Umbilical cord (tissue), 2 donors: ENCODE measurements around the gene PLA1A. TPM values are rescaled to one million over a fixed set of nuclear protein-coding genes. Genes with fewer than 3 reads are reported as not detected.
A peak's percentile ranks its signal among the peaks of the same experiment; 100 is the strongest.

Experiments used
- DNase-seq: peaks from one replicate; pipeline ENCODE4 v3.0.0-alpha.2; 2015; ENCODE audit warnings: low spot score
- total RNA-seq: library from RNA; depleted of rRNA; stranded (reverse); fragments of >200 nt; gene quantifications from one replicate; pipeline ENCODE4 v1.2.3, GENCODE V29; 2014; ENCODE audit warnings: low replicate concordance; ENCODE audit not compliant: insufficient read depth

Gene PLA1A
- total RNA-seq, 1 donor from 2014 or later: not detected

DNA sequence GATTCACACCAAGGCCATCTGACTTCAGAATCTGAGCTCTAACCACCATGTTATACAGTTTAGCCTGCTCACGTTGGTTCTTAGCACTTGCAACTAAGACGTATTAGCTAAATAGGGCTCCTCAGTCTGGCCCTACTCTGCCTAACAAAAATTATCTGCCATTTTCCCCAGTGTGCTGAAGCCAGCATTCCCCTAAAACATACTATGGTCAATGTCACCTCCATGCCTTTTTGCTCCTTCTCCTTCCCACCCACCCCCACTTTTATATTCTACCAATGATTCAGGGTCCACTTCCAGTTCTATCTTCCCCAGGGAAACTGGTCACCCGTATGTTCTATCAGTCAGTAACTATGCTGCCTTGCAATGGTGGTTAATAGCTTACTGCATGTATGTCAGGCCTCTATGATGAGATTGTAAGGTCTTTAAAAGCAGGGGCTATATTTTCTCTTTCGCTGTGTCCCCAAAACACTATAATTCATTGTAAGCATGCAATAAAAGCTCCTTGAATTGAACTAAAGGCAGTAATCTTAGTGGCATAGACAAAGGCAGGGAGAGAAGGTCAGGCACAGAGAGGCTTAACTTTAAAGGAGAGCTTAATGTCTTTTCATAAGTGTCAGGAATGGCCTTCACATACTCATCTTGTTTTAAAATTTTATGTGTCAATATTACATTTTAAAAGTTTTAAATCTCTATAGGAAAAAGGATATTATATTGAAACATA lies 39.4 kb downstream of the PLA1A start:
- no peak for DNase-seq

DNA sequence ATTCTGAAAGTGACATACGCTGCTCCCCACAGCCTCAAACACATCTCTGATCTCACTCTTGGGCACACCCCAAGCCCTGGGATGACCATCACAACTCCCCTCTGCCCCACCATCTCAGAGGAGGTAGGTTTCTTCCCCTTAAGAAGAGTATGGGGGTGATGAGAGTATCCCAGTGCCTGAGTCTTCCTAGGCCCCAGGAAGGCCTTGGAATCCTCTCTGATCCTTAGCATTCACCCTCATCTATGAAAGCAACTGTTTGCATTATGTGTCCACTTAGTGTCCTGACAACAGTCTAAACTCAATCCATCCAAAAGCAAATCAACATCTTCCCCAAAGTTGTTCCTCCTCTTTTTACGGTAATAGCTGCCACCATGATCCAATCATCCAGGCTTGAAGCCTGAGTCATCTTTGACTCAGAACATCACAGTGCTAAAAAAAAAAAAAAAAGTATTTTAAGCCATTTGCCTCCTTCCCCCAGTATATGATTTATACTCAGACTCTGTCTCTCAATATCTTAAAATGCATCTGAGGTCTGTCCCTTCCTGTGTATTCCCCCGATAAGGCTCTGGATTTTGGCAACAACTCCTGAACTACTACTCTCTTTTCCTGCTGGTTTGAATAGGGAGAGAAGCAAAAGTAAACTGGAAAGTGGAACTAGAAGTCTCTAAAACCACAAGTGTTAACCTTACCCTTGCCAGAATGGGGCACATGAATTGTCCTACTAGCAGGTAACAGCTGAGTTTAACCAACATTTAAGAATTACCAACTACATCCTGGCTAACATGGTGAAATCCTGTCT lies 40.2 kb downstream of the PLA1A start:
- DNase-seq: peak; percentile 68

DNA sequence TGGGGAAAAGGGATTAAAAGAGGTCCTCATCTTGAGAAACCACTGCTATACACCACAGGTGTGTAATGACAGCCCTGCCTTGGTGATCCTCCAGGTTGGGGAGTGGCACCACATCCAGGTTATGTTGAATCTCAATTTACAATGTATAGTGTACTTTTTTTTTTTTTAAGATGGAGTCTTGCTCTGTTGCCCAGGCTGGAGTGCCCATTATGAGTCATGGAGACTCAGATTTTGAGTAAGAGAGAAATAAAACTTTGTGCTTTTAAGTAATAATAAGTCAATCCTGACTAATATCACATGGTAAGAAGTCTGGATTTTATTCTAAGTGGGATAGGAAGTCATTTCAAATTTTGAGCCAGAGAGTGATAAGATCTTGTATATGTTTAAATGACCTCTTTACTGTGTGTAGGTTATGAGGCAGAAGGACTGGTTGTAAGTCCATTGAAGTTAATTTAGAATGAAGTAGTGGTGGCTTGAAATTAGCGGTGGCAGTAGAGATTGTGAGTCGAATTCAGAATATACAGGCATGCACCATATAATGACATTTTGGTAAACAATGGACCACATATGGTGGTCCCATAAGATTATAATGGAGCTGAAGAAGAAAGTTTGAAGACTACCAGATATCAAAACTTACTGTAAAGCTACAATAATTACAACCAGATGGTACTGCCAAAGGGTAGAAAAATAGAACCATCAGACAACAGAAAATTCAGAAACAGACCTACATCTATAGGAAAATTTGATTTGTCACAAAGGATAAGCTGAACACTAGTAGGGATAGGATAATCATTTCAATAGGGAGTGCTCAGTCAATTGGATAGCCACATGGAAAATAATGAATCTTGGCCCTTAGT lies 42.0 kb downstream of the PLA1A start:
- DNase-seq: no peak

DNA sequence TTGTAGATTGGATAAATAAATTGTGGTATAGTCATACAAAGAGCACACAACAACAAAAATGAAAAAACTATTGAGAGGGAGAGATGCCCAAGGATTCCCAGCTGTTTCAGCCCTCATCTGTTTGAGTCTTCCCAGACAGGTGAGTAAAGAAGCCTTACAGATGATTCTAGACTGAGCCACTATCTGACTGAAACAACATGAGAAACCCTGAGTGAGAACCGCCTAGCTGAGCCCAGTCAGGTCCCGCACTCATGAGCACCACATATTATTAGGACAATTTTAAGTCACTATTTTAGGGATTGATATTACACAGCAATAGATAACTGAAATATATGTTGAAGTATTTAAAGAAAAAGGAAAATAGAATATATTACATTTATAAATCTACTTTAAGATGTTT lies 43.7 kb downstream of the PLA1A start:
- DNase-seq: no peak

DNA sequence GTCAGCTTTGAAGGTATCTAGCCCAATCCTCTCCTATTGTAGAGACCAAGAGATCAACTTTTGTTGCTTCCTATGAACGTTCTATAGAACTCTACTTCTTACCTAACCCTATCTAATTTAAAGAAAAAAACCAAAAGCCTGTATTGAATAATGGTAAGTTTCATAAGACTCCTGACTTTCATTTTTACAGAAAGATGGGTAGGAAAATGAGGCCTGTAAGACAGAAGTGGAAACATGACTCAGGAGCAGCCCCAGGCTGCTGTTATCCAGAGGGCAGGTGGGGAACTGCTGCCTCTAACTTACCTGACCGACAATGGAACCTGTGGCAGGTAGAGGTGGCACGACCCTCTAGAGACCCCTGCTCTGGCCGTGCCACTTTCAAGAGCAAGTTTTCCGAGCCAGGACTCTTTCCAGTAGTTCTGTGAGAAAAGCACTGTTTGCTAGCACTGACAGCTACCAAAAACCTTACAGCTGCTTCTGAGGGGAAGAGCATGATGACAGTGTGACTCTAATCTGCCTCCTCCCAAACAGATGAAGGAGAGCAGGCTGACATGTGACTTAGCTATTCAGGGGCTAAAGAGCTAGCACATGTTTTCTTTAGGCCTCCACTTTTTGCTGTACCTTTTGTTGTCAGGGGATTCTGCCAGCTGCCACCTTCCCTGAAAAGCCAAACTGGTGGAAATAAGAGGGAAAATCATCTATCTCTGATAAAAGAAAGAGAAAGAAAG lies 45.2 kb downstream of the PLA1A start:
- peak; percentile 55 for DNase-seq

DNA sequence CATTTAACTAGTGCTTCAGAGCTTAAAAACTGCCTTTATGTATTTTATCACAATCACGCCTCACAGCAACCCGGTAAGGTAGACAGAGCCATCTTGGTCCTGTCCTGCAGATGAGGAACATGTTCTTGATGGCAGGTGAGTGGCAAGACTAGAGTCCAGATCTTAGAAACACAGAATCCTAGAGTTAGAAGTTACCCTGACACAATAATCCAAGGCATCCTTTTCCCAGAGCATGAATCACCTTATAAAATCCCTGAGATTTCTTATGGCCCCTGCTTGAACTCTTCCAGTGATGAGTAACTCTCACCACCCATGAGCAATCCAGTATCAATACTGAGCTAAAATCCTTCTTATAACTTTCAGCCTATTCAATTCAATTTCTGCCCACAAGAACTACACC lies 45.8 kb downstream of the PLA1A start:
- peak; percentile 71 for DNase-seq

DNA sequence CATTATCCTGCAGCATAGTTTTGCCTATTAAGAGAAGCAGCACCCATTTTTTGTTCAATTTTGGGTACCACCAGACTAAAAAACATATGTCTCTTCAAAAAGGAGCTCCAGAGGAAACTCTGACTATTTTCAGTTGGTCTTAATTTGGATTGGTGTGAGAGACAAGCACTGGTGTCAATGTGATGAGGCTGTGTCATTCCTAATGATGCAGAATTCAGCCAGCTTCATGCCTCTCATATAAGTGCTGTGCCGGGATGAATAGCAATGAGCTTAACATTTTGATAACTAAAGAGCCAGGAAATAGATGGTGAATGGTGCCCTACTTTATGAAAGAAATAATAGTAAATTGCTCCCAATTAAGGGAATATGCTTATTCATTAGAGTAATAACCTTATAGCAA lies 46.8 kb downstream of the PLA1A start:
- no peak for DNase-seq

DNA sequence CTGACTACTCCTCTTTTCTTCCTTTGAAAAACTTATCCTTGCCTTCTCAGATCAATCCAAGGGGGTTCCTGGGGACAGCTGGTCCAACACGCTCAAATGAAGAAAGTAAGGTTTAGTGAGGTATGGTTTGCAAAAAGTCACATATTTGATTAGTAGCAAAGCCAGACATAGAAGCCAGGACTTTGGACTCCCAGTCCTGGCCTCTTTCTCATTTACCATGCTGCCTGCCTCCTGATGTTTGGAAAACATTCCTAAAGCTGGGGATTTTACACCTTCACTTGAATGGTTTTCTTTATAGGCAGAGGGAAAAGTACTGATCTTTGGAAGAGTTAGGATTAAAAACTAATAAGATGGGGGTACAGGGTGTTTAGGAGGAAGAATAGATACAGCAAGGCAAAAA lies 48.1 kb downstream of the PLA1A start:
- DNase-seq: no peak

DNA sequence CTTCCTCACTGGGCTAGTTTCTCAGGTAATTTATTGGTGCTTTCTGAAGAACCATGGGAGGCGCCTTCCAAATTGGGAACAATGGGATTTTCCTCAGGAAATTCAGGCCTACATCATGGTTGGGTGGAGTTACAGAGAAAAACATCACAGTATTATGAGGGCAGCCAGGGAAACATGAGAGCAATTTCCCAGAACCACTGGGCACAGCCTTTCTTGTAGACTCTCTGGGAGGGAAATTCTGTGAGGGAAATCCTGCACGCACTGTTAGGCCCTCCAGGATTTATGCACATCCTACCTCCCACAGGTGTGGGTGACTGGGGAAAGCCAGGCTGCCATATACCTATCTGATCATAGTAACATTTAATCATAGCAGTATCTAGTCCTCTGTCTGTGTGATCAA lies 49.5 kb downstream of the PLA1A start:
- DNase-seq: peak; percentile 63

DNA sequence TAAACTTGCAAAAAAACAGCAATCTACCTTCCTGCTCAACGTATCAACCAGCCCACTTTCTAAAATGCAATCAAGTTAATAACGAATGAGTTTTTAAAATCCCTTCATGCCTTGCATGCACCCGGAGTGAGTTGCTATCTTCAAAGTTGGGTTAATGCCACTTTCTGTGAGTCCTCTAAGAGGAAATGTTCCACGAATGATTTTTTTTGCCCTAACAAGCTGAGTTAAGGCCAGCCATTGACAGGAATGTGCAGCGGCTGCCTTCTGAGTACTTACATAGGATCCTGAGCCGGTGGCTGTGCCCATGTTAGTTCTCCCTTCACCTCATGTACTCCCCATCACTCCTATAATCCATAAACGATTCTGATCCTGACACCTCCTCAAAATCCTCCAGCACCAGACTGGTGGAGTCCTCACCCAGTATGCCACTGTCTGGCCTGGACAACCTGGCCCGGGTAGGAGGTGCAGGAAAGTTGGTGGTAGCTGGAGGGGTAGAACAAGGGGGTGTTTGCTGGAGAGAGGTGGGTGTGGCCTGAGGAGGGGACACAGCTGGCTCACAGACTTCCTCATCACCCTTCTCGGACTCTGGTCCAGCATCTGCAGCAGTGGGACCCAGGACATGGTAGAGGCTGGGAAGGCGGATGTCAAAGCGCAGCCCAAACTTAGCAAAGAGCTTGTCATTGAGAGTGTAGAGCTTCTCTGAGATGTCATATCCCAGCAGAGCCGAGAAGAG lies 50.3 kb downstream of the PLA1A start:
- DNase-seq: peak; percentile 87

DNA sequence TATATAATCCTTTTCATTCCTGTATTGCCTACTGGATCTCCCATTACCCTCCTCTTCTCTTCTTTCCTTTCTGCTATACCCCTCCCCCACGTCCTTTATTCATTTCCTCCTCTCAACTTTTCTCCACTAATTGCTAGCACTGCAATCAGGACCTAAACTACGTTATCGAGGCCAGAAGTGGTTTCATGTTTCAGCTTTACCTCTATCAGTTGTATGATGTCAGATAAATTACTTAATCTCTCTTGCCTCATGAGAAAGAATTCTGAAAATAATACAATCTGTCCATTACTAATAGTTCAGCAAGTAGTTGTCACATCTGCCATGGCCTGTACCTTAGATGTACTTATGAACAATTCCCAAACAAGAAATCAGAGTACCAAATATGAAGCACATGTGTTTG lies 52.1 kb downstream of the PLA1A start:
- DNase-seq: no peak

DNA sequence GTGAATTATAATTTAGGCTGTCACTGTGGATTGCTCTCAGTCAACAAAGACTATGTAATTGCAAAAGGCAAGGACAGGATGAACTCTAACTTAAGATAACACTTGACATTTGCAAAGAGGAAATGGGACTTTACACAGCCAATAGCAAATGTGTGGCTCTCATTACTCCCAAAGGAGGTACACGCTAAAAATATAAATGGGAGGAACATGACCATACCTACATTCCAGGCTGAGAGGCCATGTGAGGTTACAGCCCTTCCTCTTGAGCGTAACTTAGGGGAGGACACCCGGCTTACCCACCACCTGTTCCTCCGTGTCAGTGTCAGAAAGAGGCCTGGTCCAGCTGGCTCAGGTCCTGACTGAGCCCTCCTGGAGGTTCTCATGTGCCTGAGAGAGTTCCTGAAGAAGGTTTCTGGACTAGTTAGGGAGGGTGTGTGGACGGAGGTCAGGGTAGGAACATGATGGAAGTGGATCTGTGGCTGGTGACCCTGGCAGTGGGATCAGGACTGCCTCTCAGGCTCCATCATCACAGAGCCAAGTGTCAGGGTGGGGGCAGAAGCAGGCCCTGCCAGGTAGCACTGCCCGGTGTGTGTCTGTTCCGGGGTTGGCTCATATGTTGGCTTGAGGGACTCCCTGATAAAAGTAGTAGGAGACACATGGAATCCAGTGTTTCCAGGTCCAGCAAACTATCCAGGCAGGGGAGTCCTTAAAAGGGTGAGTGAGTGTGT lies 54.8 kb downstream of the PLA1A start:
- no peak for DNase-seq

DNA sequence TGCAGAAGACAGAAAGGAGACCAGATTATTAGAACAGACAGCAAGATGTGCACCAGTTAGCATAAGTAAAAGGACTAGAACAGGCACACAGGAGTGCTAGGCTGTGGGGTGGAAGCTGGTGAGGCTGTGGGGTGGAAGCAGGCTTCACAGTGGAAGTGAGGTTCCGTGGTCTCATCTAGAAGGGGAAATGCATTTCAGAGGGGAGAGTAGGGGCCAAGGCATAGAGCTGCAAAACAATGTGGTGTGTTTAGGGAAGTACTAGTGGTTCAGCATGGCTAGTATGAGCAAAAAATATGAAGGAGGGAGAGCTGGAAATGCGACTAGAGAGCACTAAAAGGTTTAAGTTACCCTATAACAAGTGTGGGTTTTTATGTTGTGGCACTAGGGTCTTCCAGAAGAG lies 56.2 kb downstream of the PLA1A start:
- DNase-seq: no peak

DNA sequence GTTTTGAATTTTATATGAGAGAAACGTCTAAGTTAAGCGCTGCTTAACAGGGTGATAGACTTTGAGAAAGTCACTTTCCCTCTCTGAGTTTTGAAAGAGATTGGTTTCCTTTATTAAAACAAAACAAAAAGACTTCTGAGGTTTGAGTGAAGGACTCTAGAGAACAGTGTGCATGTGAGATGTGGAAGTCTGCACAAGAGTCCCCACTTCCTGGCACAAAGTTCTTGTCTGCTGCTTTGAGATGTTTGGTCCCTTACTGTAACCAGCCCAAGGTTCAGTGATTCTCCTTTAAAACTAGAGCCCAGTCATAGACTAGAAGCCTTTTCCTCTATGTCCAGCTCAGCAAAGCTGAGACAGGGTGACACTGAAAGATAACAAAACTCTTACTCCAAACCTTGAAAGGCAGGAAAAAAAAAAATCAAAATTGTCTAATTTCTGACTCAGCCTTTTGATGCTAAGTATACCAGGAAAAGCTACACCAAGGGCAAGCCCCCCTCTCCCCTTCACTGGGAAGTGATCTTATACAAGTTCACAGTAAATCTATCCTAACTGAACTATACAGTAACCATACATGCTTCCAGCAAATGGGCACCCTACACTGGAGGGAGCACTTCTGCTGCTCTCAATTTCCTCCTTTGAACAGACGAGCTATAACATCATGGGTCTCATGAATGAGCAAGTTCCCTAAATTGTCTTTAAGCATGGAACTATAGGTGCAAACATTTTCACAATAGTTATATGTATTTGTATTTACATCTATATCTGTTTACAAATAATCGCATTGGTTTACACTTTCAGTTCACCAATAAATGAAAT lies 60.4 kb downstream of the PLA1A start:
- no peak for DNase-seq

DNA sequence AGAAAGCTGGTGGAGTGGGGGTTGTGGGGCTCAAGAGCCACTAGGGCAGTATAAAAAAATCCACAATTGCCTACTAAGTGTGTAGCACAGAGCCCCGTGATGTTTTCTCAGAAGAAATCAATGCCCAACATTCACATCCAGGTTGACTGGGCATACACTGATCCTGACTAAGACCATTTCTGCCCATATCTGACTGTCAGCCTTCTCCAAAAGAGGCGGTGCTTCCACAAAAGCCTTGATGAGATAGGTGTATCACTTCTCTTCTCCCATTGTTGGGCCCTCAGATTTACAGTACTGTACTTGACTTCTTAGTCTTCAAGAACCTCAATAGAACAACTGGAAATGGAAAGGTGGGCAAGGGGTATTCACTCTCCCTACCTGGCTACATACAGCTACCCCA lies 61.3 kb downstream of the PLA1A start:
- no peak for DNase-seq

DNA sequence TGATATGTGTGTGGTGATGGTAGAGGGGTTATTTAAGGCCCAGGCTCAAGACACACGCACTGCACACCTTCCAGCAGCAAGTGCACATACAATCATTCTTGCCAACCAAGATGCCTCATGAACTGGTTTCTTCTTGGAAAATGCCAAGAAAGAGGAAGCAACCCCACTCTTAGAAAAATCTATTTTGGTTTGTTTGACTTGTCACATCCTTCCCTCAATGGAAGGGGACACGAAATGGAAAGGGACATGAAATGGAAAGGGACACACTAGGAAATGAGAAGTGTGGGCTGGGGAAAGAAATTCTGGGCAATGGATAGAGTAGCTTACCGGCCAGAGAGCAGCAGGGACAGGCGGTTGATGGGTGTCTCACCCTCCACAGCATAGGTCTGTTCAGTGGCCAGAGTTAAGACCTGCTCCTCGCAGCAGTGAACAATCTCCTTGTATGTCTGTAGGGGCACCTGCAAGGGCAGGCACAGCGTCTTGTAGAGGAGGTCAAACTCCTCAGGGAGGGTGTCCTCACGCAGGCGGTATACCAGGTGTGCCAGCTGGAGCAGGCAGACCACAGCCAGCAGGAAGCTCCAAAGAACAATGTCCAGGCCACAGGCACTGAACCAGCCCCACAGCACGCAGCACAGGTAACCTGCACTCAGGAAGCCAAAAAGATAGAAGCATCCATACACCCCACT lies 62.1 kb downstream of the PLA1A start:
- no peak for DNase-seq

DNA sequence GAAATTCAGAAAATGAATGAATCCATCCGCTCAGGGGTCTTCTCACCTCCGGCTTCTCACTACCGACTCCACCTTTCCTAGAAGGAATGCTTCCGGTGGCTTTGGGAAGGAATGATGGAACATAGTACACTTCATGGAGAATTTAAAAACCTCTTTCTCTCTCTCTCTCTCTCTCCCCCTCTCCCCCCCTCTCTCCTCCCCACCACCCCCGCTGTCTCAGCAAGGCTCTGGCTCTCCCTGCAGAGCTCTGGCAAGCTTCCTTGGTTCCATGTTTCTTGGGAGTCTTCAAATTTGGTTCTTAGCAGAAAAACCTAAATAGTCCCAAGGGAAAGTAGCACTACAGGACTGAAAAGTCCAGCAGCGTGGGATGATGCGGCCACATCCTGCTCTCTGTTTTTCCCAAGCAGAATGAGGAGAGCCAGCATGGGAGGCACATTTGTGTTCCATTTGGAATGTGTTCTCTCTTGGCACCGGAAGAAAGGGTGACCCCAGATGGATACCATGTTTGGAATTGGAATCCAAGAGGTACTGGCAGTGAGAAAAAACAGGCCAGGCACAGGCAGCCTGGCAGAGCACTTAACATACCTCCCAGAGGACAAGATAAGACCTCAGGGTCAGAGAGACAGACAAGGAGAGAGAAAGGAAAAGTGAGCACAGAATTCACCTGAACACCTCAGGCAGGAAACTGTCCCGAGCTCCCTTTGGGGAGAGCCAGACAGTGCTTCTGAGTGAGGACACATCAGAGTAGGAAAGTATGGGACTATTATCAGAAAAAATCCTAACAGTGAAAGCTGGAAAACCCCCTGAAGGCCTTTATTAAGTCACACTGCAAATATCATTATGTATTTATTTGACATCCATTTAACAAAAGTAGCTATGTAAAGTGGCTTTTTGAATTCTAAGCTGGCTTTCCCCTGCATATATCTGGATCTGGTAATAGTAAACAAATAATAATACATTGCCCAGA lies 63.1 kb downstream of the PLA1A start, which contains the start of gene POPDC2:
Gene POPDC2, minus strand, starts transcription at position 116 of the 967 bp plus-strand sequence. CDS start 166 bp downstream, outside the sequence.
- DNase-seq: peak; percentile 57
